WTC11 (cell line): ENCODE data around the gene NEK11. TPM values are rescaled to one million over a fixed set of nuclear protein-coding genes. Genes with fewer than 3 reads are reported as not detected.

Source experiments
- ATAC-seq: fragments of 200-7000 bp; cut with Tn5 transposase; 2 replicates; pipeline ENCODE4 v1.10.0; 2021; ENCODE audit warnings: mild to moderate bottlenecking, moderate library complexity
- CTCF ChIA-PET: fragments of 300-600 bp; sonication (Branson Sonifier 250); formaldehyde crosslinking; loops from one replicate; lab custom pipeline; 2021; ENCODE audit warnings: antibody characterized with exemption; lab: Charles Lee
- POLR2A ChIA-PET: fragments of 350-600 bp; sonication (Branson Sonifier 250); formaldehyde crosslinking; loops from one replicate; lab custom pipeline; 2021; ENCODE audit warnings: antibody characterized with exemption; lab: Charles Lee
- DNase-seq: peaks from one replicate; pipeline ENCODE4 v3.0.0; 2021; ENCODE audit warnings: low spot score
- H3K27ac Mint-ChIP-seq: 2 replicates; pipeline ENCODE4 v1.8.0; 2021; ENCODE audit warnings: mixed read lengths
- H3K27me3 Mint-ChIP-seq: 2 replicates; pipeline ENCODE4 v1.8.0; 2021; ENCODE audit warnings: low read depth, mild to moderate bottlenecking, moderate library complexity, mixed read lengths
- H3K36me3 Mint-ChIP-seq: 2 replicates; pipeline ENCODE4 v1.8.0; 2021; ENCODE audit warnings: mixed read lengths
- H3K4me1 Mint-ChIP-seq: 2 replicates; pipeline ENCODE4 v1.8.0; 2022; ENCODE audit warnings: mixed read lengths
- H3K4me3 Mint-ChIP-seq: 2 replicates; pipeline ENCODE4 v1.8.0; 2021; ENCODE audit warnings: mild to moderate bottlenecking, moderate library complexity, mixed read lengths
- H3K9me3 Mint-ChIP-seq: 2 replicates; pipeline ENCODE4 v1.8.0; 2021; ENCODE audit warnings: mixed read lengths
- AR ChIP-seq: fragments of 250-450 bp; sonication (Bioruptor Pico); IDR thresholded peaks from 2 replicates; pipeline ENCODE4 v1.9.0; 2021; ENCODE audit warnings: mild to moderate bottlenecking
- ATF1 ChIP-seq: sonication (generic); formaldehyde crosslinking; IDR thresholded peaks from 2 replicates; pipeline ENCODE4 v1.8.1; 2023; ENCODE audit warnings: mild to moderate bottlenecking, moderate library complexity, missing genetic modification reagents
- CREM ChIP-seq: sonication (generic); formaldehyde crosslinking; IDR thresholded peaks from 2 replicates; pipeline ENCODE4 v1.8.1; 2022; ENCODE audit warnings: mild to moderate bottlenecking, missing genetic modification reagents, moderate library complexity
- CTCF ChIP-seq: fragments of 200-600 bp; IDR thresholded peaks from 2 replicates; pipeline ENCODE4 v1.8.0; 2022; ENCODE audit warnings: antibody characterized with exemption
- E2F1 ChIP-seq: sonication (generic); formaldehyde crosslinking; IDR thresholded peaks from 2 replicates; pipeline ENCODE4 v1.8.0; 2022; ENCODE audit warnings: mild to moderate bottlenecking, missing genetic modification reagents
- E2F5 ChIP-seq: sonication (generic); formaldehyde crosslinking; IDR thresholded peaks from 2 replicates; pipeline ENCODE4 v1.8.1; 2022; ENCODE audit warnings: mild to moderate bottlenecking, moderate library complexity, missing genetic modification reagents
- FOXK1 ChIP-seq: sonication (generic); formaldehyde crosslinking; IDR thresholded peaks from 2 replicates; pipeline ENCODE4 v1.8.0; 2022; ENCODE audit warnings: mild to moderate bottlenecking, moderate library complexity, missing genetic modification reagents
- GABPB1 ChIP-seq: sonication (generic); formaldehyde crosslinking; IDR thresholded peaks from 2 replicates; pipeline ENCODE4 v1.8.1; 2023; ENCODE audit warnings: mild to moderate bottlenecking, missing genetic modification reagents
- MLX ChIP-seq: sonication (generic); formaldehyde crosslinking; IDR thresholded peaks from 2 replicates; pipeline ENCODE4 v1.8.1; 2023; ENCODE audit warnings: mild to moderate bottlenecking, missing genetic modification reagents, moderate library complexity
- PRRX2 ChIP-seq: fragments of 250-450 bp; sonication (Bioruptor Pico); IDR thresholded peaks from 2 replicates; pipeline ENCODE4 v1.8.0; 2021; ENCODE audit warnings: mild to moderate bottlenecking
- ZBTB21 ChIP-seq: sonication (generic); formaldehyde crosslinking; IDR thresholded peaks from 2 replicates; pipeline ENCODE4 v1.8.1; 2023; ENCODE audit warnings: mild to moderate bottlenecking, missing genetic modification reagents, borderline replicate concordance
- ZNF317 ChIP-seq: sonication (generic); formaldehyde crosslinking; IDR thresholded peaks from 2 replicates; pipeline ENCODE4 v1.8.1; 2023; ENCODE audit warnings: low read depth, mild to moderate bottlenecking, moderate library complexity, missing genetic modification reagents, borderline replicate concordance
- total RNA-seq: library from RNA; stranded (reverse); gene quantifications from 3 replicates; pipeline ENCODE4 v1.2.3, GENCODE V29; 2021
- TF ChIP-seq, protein P1 (sequence below): sonication (generic); formaldehyde crosslinking; IDR thresholded peaks from 2 replicates; pipeline ENCODE4 v1.8.1; 2022; ENCODE audit warnings: low read depth, mild to moderate bottlenecking, moderate library complexity, missing genetic modification reagents, borderline replicate concordance
- TF ChIP-seq, protein P2 (sequence below): fragments of 250-450 bp; sonication (Bioruptor Pico); conservative IDR thresholded peaks from 2 replicates; pipeline ENCODE4 v1.9.0; 2021; ENCODE audit warnings: mild to moderate bottlenecking
- TF ChIP-seq, protein P3 (sequence below): sonication (generic); formaldehyde crosslinking; IDR thresholded peaks from 2 replicates; pipeline ENCODE4 v1.8.0; 2022; ENCODE audit warnings: mild to moderate bottlenecking, missing genetic modification reagents

Gene NEK11
- total RNA-seq, 1 experiment from 2014 or later, result 1.6 TPM

- H3K4me3 Mint-ChIP-seq, result no peak overlapping the region
- ATAC-seq (peak; percentile 91), DNase-seq (peak; percentile 11)
- H3K36me3 Mint-ChIP-seq, result no peaks in the 10 kb centered on the region
- TF ChIP-seq, protein P1, sequence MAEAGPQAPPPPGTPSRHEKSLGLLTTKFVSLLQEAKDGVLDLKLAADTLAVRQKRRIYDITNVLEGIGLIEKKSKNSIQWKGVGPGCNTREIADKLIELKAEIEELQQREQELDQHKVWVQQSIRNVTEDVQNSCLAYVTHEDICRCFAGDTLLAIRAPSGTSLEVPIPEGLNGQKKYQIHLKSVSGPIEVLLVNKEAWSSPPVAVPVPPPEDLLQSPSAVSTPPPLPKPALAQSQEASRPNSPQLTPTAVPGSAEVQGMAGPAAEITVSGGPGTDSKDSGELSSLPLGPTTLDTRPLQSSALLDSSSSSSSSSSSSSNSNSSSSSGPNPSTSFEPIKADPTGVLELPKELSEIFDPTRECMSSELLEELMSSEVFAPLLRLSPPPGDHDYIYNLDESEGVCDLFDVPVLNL (CRISPR knock-in tag), result no peak
- no peak for TF ChIP-seq GABPB1 (CRISPR knock-in tag)
- no peak for TF ChIP-seq E2F1 (CRISPR knock-in tag)
- TF ChIP-seq ATF1 (CRISPR knock-in tag), result no peak
- no peak for TF ChIP-seq MLX
- no peak for TF ChIP-seq FOXK1 (CRISPR knock-in tag)
- TF ChIP-seq E2F5 (CRISPR knock-in tag), result no peak
- TF ChIP-seq, protein P2, sequence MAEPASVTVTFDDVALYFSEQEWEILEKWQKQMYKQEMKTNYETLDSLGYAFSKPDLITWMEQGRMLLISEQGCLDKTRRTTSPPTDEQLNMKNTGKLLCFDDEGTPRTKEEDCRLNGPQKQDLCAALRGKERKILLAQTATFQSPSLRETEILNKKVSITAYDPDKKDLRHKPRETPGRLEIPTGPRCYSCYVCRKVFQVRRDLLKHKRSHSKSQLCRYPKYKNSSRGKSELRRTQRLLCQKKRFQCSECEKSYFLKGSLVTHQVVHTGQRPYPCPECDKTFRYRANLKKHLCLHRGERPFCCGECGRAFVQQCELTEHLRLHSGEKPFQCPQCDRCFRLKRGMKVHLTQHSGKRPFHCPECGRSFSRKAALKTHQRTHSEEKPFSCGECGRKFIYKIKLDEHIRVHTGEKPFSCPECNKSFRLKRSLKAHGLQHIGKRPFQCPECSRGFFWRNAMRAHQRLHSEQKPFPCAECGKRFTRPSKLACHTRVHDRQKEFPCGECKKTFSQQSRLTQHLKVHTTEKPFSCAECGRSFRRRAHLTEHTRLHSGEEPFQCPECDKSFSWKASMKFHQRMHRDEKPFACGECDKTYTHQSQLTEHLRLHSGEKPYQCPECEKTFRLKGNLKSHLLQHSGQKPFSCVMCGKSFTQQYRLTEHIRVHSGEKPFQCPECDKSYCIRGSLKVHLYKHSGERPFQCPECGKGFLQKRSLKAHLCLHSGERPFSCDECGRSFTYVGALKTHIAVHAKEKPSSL (CRISPR knock-in tag), result no peak
- no peak for TF ChIP-seq CTCF
- no peak for TF ChIP-seq PRRX2 (CRISPR knock-in tag)
- no peak for TF ChIP-seq CREM (CRISPR knock-in tag)
- TF ChIP-seq ZBTB21, result no peak
- TF ChIP-seq, protein P3, sequence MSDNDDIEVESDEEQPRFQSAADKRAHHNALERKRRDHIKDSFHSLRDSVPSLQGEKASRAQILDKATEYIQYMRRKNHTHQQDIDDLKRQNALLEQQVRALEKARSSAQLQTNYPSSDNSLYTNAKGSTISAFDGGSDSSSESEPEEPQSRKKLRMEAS (CRISPR knock-in tag), result no peak
- TF ChIP-seq ZNF317, result no peak
- no peak for TF ChIP-seq AR (CRISPR knock-in tag)
- no peaks in the 10 kb centered on the region for H3K27me3 Mint-ChIP-seq
- peaks cover 2% of the 10 kb centered on the region for H3K9me3 Mint-ChIP-seq
- CTCF ChIA-PET, result no interaction called here
- peaks cover 14% of the 10 kb centered on the region; the same call in 1 of the 2 replicates for H3K4me1 Mint-ChIP-seq
- POLR2A ChIA-PET, result no interaction called here
- no peak overlapping the region for H3K27ac Mint-ChIP-seq
Measured at GRCh38 chr3:131283862-131284261, 257.2 kb downstream of the NEK11 start.
